GM18858 (cell line): Measurements from ENCODE around the gene ZNF559.
A peak's percentile ranks its signal among the peaks of the same experiment; 100 is the strongest.
"Not testable (repeated sequence)": the region's sequence is repeated elsewhere in the genome, so short reads cannot be mapped to it uniquely, and the experiment has no call there.

Experiments
- ATAC-seq: cut with Tn5 transposase; IDR thresholded peaks from one replicate; pipeline ENCODE4 v1.9.1; 2021; ENCODE audit not compliant: unreplicated experiment

The ZNF559 gene

GRCh38 chr19:9323919-9324583, at the start of gene ZNF559:
Gene ZNF559, plus strand, starts transcription at chr19:9324179. Its CDS starts 14,371 bp downstream, at chr19:9338550.
- ATAC-seq, result peak; percentile 84

GRCh38 chr19:9283485-9283884, 40.5 kb upstream of the ZNF559 start:
- ATAC-seq, result not testable (repeated sequence)

- ATAC-seq, result no peak
These were observed 34.6 kb upstream of the ZNF559 start for GRCh38 chr19:9289231-9289884.

- no peak for ATAC-seq
These were observed 28.5 kb upstream of the ZNF559 start for GRCh38 chr19:9295411-9295849.

- no peak for ATAC-seq
These were observed 27.6 kb upstream of the ZNF559 start for GRCh38 chr19:9296336-9296735.

GRCh38 chr19:9306443-9306842, 17.5 kb upstream of the ZNF559 start:
- ATAC-seq, result no peak

GRCh38 chr19:9308091-9308770, 15.7 kb upstream of the ZNF559 start:
- ATAC-seq, result no peak

GRCh38 chr19:9309139-9309973, 14.6 kb upstream of the ZNF559 start, which contains the start of gene ZNF699:
Gene ZNF699, minus strand, starts transcription at chr19:9309838. Its CDS starts 4,719 bp downstream, at chr19:9305119.
- peak; percentile 71 for ATAC-seq

GRCh38 chr19:9309974-9310446, 14.0 kb upstream of the ZNF559 start:
- ATAC-seq, result peak; percentile 40

- ATAC-seq, result no peak
These were observed 10.2 kb upstream of the ZNF559 start for GRCh38 chr19:9313756-9314155.

GRCh38 chr19:9321338-9321737, 2.6 kb upstream of the ZNF559 start:
- ATAC-seq, result no peak

- ATAC-seq, result not testable (repeated sequence)
These were observed 2.2 kb upstream of the ZNF559 start for GRCh38 chr19:9321756-9322155.

- ATAC-seq, result not testable (repeated sequence)
These were observed 1.8 kb upstream of the ZNF559 start for GRCh38 chr19:9322201-9322600.

- ATAC-seq, result peak; percentile 29
These were observed 441 bp upstream of the ZNF559 start for GRCh38 chr19:9323557-9323918.

- ATAC-seq, result no peak
These were observed 594 bp downstream of the ZNF559 start for GRCh38 chr19:9324584-9324962.

GRCh38 chr19:9329999-9330398, 6.0 kb downstream of the ZNF559 start:
- ATAC-seq, result no peak

- ATAC-seq, result no peak
These were observed 18.8 kb downstream of the ZNF559 start for GRCh38 chr19:9342610-9343304.

GRCh38 chr19:9345005-9345404, 21.0 kb downstream of the ZNF559 start:
- no peak for ATAC-seq

- ATAC-seq, result no peak
These were observed 24.3 kb downstream of the ZNF559 start for GRCh38 chr19:9348253-9348652.

GRCh38 chr19:9348671-9349070, 24.7 kb downstream of the ZNF559 start:
- no peak for ATAC-seq
